Nucleus accumbens (tissue), 56 donors: ENCODE measurements around the gene SGCD.

Source experiments
- DNase-seq, 56 donors: peaks; one replicate each; lab custom pipeline; 2025; lab: John Stamatoyannopoulos, UW

Gene SGCD

GRCh38 chr5:156326718-156327259 lies at the start of gene SGCD:
TSS of gene SGCD (plus strand) at chr5:156327164.
- peak in 51 of 56 donors; percentile 7 to 84 (median 46) for DNase-seq

- DNase-seq: no peak
Observed at GRCh38 chr5:156277290-156277689, 49.7 kb upstream of the SGCD start.

GRCh38 chr5:156295431-156295830 lies 31.5 kb upstream of the SGCD start:
- no peak for DNase-seq

DNA sequence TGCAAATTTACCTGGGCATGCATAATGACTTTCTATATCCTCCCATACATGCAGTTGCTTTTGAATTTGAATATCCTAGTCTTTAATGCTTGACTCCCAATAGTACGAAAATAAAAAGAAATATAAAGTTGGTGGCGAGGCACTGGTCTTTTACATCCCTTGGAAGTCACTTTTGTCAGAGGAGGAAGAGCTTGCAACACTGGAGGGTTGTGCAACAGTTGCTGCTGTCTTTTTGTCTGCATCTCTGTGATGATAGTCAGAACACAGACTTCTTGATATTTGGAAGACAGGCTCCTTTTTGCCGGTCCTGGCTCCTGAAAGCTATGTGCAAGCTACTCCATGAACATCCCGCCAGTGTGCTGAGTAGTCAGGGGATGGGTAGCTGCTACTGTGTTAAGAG lies 16.8 kb upstream of the SGCD start:
- no peak for DNase-seq

DNA sequence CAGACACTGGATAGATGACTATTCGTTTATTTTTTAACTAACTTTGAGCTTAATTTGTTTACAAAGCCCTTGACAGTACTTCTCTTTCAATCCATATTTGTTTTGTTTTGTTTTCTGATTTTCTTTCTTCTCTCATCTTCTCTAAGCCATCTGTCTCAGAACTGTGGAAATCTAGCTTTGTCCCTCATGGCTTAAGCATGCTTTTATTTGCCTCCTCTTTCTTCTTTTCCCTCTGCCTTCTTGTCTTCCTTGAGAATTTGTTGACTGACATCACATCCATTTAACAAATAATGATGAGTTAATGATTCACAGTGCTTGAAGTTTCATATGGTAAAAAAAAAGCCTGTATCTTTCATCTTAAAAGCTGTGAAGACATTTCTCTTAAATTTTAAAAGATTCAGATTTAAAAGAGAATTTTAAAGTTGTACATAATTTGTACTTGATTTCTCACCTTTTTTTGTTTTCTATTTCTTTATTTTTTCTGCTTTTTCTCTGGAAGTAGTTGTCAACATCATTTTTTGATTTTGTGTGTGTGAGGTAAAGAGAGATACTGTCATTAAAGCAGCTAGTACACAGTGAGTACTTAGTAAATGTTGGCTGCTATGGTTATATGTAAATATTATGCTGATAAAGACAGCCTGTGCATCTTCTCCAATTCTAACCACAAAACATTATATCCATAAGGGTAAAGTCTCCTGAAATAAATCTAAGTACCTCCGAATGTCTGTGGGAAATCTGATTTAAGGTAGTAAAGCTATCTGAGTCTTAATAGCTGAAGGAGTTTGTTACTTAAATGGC lies 13.9 kb upstream of the SGCD start:
- no peak for DNase-seq

DNA sequence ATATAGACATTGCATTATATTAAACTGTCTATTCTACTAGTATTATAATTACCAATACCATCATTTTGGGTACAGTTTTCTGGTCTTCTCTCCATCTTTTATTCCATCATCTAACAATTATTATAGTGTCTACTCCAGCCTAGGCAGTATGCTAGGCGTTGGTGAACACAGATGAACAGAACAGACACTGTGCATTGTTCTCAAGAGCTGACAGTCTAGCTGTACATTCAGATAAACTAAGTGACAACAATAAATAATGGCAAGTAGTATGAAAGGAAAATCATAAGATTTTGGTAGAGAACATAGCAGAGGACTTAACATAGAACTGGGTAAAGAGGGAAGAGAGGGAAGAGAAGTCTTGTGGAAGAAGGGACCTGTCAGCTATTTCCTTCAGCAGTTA lies 12.5 kb upstream of the SGCD start:
- DNase-seq: no peak

DNA sequence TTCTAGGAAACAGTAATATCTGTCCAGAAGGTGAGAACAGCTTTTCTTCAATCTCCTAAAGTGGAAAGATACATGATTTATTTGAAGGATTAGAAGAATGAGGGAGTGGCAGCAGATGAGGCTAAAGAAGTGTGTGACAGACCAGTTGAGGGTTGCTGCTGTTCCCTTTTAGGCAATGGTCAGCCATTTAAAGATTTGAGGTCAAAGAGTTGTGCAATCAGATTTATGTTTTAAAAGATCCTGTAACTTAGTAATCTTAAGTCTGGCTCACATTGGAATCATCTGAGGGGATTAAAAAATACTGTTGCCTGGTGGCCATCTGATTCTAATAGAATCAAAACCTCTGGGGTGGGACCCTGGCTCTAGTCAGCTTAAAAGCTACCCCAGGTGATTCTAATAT lies 4.3 kb upstream of the SGCD start:
- no peak for DNase-seq

GRCh38 chr5:156327296-156327695 lies 332 bp downstream of the SGCD start:
- DNase-seq: no peak

DNA sequence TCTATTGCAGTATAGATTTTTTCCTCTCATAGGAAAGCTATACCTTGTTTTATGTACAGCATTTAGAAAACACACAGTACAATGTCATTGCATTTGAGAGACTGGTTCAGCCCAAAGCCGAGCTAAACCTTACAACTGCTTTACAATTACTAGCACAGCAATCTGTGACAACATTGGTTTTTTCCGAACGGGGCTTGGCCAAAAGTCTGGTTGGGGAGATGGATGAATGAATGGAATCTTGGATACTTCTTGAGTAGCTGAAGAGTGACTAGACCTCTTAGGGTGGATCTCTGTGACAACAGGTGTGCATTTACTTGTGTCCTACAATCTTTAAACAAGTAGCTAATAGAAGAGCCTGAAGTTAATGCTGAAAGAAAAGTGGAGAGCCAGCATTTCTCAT lies 1.2 kb downstream of the SGCD start:
- DNase-seq: no peak

- no peak for DNase-seq
Observed at GRCh38 chr5:156328766-156329165, 1.8 kb downstream of the SGCD start.

DNA sequence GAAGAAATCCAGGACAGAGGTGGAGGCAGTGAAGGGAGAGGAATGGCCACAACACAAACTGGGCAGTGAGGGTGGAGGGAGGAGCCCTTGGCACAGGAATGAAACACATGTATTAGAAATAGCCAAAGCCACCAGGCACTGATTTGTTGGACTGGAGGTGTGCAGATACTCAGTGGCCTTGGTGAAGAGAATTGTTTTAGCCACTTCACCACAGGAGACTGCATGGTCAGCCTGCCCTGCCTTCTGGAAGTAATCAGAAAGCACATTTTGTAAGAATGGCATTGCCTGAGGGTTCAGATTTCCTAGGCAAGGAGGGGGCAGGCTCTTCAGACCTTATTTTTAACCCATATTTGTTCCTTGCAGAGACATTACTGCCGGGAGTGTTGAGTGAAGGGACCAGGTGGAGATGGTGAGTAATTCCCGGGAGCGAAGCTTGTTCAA lies 2.2 kb downstream of the SGCD start:
- DNase-seq: peak in 3 of 56 donors; percentile 1 to 2 (median 1)

GRCh38 chr5:156330141-156330870 lies 3.3 kb downstream of the SGCD start:
- no peak for DNase-seq

DNA sequence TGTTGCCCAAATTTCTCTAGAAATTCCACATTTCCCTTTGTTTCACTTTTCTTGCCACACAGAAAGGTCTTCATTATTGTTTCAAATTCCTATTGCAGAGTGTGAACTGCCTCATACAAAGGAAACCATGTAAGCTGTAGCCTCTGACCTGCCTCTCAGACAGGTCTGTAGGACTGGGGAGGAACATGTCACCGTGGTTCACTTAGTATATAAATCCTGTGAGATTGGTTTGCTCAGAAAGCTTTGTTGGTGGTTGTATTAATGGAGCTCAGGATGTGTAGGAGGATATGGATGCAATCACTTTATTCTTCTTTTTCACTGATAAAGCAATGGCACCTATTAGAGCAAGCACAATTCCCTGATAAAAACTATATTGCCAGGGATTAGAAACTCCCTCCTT lies 4.2 kb downstream of the SGCD start:
- DNase-seq: no peak

- no peak for DNase-seq
Observed at GRCh38 chr5:156331845-156332244, 4.9 kb downstream of the SGCD start.

DNA sequence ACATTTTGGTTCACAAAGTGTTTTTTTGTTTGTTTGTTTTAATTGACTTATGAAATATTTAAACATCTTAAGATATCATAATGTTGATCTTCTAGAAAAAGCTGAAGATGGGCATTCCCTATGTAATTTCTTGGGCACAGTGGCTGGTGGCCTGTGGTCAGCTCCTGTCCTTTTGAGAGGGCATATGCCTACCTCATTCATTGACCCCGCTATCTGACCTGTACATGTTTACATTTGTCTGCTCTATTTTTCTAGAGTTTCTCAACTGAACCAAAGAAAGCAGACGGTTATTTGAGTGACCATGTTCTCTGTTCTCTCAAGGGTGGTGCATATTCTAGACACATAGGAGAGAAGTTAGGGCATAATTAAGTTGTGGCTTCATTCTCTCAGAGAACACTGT lies 5.3 kb downstream of the SGCD start:
- no peak for DNase-seq

DNA sequence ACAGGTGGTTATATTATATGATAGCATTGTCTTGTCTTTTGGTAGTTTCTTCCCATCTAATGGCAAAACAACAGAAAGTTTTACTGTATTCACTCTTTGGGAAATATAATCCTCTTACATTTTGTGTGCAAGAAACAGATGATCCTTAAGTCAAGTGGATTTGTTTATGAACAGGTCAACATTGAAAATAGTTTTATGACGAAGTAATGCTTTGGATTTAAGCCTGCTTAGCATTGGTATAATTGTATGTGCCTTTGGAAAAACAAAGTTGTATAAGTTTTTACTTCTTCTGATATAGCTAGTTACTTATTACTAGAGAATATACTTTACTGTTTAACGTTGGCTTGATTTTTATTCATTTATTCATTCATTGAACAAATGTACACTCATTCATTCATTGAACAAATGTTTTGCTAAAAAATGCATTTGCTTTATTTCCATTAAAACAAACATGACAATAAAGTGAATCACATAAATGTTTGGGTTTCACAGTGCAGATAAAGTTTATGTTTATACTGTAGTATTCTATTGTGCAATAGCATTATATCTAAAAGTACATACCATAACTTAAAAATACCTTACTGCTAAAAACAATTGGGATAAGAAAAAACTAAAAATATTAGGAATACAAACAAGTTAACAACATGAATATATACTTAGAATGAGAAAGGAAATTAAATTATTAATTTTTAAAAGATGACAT lies 12.3 kb downstream of the SGCD start:
- DNase-seq: no peak

- DNase-seq: no peak
Observed at GRCh38 chr5:156340893-156341292, 13.9 kb downstream of the SGCD start.

- DNase-seq: no peak
Observed at GRCh38 chr5:156350256-156350655, 23.3 kb downstream of the SGCD start.

GRCh38 chr5:156351423-156351822 lies 24.5 kb downstream of the SGCD start:
- no peak for DNase-seq

DNA sequence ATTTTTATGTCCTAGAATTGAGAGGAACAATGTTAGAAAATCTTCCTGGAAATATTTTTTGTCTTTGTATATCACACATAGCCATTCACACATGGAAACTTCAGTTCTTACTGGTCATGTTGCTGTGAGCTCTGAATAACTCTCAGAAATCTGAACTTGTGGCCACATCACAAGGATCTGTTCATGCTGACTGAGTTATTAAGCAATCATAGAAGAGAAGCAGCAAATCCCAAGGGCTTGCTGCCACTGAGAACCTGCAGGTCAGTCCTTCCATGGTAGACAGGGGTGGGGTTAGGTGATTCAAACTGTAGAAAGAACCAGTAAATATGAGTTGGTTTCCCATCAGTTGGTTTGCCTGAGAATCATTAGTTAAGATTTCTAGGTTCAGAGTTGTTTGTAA lies 27.6 kb downstream of the SGCD start:
- no peak for DNase-seq

- DNase-seq: no peak
Observed at GRCh38 chr5:156356238-156356637, 29.3 kb downstream of the SGCD start.
